SIG-M5 treated with dmso at 0.1 percent for 504 hours (cell line): Measurements from ENCODE around the gene ZNF594.
A peak's percentile ranks its signal among the peaks of the same experiment; 100 is the strongest.
"Not testable (repeated sequence)": the region's sequence is repeated elsewhere in the genome, so short reads cannot be mapped to it uniquely, and the experiment has no call there.

ENCODE experiments used
- DNase-seq: peaks from one replicate; lab custom pipeline; 2025; ENCODE audit not compliant: unreplicated experiment; lab: John Stamatoyannopoulos, UW

The ZNF594 gene

GRCh38 chr17:5191541-5192417, at the start of gene ZNF594:
TSS of gene ZNF594 (minus strand) at chr17:5191868. CDS start at chr17:5184256, 7,612 bp downstream.
- peak; percentile 90 for DNase-seq

DNA sequence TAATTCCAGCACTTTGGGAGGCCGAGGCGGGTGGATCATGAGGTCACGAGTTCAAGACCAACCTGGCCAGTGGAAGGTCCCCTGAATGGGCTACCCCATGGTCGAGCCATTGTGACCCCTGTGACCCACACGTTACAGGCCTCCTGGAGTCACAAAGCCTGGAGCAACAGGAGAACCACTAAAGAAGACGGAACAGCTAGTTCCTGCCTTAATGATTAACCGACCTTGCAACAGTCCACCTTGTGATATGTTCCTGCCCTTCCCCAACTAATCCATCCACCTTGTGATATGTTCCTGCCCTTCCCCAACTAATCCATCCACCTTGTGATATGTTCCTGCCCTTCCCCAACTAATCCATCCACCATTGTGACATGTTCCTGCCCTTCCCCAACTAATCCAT, 48.1 kb upstream of the ZNF594 start:
- not testable (repeated sequence) for DNase-seq

DNA sequence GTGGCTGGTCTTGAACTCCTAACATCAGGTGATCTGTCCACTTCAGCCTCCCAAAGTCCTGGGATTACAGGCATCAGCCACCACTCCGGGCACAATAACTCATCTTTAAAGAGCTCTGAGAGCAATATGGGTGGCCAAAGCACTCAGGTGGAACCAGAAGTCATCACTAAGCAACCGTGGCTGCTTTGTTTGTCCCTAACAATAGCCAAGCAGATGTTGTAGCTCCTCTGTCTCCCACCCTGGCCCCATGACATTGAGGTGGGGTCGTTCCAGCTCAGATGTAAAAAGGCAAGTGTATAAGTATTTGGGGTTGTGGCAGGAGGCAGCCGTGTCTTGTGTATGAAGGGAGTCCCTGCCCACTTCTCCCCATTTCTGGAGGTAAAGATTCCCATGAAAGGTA, 46.7 kb upstream of the ZNF594 start:
- no peak for DNase-seq

DNA sequence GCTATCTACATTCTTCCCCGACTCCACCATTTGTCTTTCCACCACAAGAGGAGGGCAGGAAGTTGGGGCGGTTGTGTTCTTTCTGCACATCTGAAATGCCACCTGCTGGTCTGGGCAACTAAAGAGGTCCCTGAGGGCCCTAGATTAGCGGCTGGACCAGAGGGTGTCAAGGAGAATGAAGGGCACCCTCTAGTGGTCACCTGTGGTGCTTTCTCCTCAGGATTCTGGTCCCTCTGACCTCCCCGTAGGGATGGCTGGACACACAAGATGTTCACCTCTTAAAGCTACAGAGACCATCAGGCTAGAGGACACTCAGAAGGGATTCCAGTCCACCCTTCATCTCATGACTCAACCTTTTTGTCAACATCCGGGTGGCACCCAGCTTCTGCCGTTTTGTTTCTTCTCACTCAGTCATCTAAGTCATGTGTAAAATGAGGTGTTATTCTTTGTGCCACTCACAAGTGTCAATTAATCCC, 45.9 kb upstream of the ZNF594 start:
- DNase-seq = peak; percentile 50

DNA sequence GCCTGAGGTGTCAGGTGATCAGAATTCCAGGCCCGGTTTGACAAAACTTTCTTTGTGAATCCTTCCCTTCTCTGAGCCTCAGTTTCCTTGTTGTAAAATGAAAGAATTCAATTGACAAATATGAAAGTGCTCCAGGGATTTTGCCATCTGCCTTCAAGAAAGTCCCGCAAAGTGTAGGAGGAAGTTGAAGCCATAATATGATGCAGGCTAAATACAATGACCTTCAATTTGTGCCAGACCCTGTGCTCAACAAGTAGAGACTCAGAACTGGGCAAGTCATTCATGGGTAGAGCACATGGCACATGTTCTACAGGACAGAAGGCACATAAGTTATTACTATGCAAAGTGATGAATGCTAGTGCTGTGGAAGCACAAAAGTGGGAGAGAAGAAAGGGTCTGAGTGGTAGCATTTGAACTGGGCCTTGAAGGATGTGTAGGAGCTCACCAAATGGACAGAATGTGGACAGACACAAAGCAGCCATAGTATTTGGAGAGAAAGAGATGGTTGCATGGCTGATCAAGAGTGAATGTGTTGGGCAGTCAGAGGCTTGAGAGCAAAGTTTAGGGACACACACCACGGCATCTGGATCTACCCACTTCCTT, 45.4 kb upstream of the ZNF594 start:
- no peak for DNase-seq

GRCh38 chr17:5234645-5235576, 43.2 kb upstream of the ZNF594 start, which contains the start of gene SCIMP:
TSS of gene SCIMP (minus strand) at chr17:5234860. CDS start at chr17:5234755, 105 bp downstream.
- peak; percentile 74 for DNase-seq

DNA sequence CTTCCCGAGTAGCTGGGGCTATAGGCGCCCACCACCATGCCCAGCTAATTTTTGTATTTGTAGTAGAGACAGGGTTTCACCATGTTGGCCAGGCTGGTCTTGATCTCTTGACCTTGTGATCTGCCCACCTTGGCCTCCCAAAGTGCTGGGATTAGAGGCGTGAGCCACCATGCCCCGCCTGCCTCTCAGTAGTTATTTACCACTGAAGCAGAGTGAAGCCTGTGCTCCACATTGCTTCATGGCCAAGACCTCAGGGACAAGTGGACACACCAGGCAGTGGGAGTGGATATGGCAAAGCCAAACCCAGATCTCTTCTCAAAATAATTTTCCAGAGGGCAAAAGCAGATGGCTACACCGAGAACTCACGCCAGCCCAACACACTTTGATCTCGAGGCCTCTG, 41.8 kb upstream of the ZNF594 start:
- not testable (repeated sequence) for DNase-seq

DNA sequence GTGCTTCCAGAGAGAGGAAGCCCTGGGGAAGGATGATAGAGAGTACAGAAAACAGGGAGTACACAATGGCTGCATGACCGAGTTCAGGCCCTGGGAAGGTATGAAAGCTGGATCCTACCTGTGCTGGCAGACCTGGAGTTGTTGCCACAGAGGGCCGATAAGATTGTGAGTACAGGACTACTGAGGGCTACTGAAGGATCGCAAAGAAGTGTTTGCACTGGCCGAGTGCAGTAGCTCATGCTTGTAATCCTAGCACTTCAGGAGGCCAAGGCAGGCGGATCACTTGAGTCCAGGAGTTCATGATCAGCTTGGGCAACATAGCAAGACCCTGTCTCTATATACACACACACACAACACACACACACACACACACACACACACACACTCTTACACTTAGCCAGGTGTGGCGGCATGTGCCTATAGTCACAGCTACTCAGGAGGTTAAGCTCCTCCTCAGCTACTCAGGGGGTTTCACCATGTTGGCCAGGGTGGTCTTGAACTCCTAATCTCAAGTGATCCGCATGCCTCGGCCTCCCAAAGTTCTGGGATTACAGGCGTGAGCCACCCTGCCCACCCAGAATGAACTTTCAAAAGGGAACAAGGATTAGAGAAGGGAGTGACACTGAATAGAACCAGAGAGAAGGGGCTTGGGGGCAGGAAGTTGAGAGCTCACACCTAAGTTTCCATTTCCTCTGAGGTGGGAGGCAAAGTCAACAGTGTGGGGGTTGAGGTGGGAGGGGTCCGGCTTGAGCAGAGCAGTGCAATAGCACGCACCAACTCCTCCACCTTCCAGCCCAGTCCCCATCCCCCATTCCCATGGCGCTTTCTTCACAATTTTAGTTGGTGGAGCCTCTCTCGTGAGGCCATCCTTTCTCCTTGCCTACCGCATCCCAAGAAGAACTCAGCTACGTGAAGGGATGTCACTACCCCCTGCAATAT, 35.5 kb upstream of the ZNF594 start:
- DNase-seq = no peak

DNA sequence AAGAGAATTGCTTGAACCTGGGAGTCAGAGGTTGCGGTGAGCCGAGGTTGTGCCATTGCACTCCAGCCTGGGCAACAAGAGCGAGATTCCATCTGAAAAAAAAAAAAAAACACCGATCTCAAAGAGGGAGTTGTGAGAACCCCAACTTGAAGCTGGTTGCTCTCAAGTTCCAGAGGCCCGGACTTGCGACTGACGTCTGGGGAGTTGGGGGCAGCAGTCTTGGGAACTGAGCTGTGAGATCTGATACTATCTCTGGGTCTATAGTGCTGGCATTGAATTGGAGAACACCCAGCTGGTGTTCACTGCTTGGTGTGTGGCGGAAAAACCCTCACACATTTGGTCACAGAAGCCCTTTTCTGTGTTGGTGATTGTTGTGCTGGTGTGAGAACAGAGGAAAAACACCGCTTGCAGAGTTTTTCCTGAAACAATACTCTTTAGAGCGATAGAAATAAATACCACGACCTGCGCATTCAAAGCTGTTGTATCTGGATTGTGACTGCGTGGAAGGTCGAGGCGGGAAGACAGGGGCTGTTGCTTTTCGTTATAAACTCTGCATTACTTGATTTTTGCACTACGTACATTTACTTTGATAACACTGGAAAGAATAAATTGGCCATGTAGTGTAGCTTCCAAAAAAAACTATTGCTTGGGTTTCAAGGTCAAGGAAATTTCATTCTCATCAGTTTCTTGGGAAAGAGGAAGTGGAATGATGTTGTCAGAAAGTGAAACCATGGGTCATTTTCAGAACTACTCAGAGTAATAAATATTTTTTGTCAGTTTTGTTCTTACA, 34.2 kb upstream of the ZNF594 start:
- peak; percentile 39 for DNase-seq

- DNase-seq = not testable (repeated sequence)
These were observed 30.2 kb upstream of the ZNF594 start for GRCh38 chr17:5221912-5222311.

GRCh38 chr17:5220074-5220473, 28.4 kb upstream of the ZNF594 start:
- DNase-seq = no peak

- no peak for DNase-seq
These were observed 27.9 kb upstream of the ZNF594 start for GRCh38 chr17:5219536-5219935.

DNA sequence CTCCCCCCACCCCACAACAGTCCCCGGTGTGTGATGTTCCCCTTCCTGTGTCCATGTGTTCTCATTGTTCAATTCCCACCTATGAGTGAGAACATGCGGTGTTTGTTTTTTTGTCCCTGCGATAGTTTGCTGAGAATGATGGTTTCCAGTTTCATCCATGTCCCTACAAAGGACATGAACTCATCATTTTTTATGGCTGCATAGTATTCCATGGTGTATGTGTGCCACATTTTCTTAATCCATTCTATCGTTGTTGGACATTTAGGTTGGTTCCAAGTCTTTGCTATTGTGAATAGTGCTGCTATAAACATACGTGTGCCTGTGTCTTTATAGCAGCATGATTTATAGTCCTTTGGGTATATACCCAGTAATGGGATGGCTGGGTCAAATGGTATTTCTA, 25.9 kb upstream of the ZNF594 start:
- not testable (repeated sequence) for DNase-seq

- peak; percentile 33 for DNase-seq
These were observed 19.8 kb upstream of the ZNF594 start for GRCh38 chr17:5211458-5211857.

- DNase-seq = peak; percentile 62
These were observed 19.1 kb upstream of the ZNF594 start for GRCh38 chr17:5210614-5211252.

GRCh38 chr17:5210091-5210490, 18.4 kb upstream of the ZNF594 start:
- DNase-seq = no peak

DNA sequence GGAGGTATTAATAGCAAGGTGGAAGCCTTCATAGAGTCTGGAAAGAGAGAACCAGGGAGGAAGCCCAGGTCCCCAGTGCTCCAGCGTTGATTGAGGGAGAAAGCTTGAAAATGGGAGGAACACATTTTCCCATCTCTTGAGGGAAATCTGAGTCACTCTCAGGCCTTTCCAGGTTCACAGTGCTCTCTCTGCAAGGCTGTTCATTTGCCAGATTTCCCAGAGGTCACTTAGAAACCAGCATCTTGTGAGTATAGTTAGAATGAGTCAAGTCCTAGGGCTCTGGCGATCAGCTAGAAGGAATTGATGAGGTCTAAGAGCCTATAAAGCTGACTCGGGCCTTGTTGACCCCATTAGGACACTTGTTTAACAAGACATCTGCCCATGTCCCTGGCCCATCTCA, 17.7 kb upstream of the ZNF594 start:
- DNase-seq = no peak

- no peak for DNase-seq
These were observed 12.2 kb upstream of the ZNF594 start for GRCh38 chr17:5203908-5204294.
